CD4-positive, alpha-beta T cell (primary cell): ENCODE data around the gene TMEM8B. TPM values are rescaled to one million over a fixed set of nuclear protein-coding genes. Genes with fewer than 3 reads are reported as not detected.

Experiments used
- ATAC-seq: fragments of 200-7000 bp; cut with Tn5 transposase; one replicate; pipeline ENCODE4 v1.10.0; 2022; ENCODE audit warnings: mild to moderate bottlenecking; ENCODE audit not compliant: poor library complexity
- CTCF ChIA-PET: fragments of 350-600 bp; sonication (Branson Sonifier 250); formaldehyde crosslinking; loops from one replicate; lab custom pipeline; 2021; ENCODE audit warnings: antibody characterized with exemption, inconsistent platforms; lab: Charles Lee
- POLR2A ChIA-PET: fragments of 350-600 bp; sonication (Branson Sonifier 250); formaldehyde crosslinking; loops from one replicate; lab custom pipeline; 2021; ENCODE audit warnings: antibody characterized with exemption, inconsistent platforms; lab: Charles Lee
- DNase-seq, 14 experiments: peaks; one replicate each; pipeline ENCODE4 v3.0.0-alpha.2; 2013 to 2020; ENCODE audit warnings: mixed read lengths in 2 of 14
- H3K27ac ChIP-seq, 2 donors: one replicate each; pipeline versions ENCODE4 v1.5.1 to v1.7.0; 2013; ENCODE audit warnings: low read length in 2 of 2, low read depth in 1 of 2, mild to moderate bottlenecking in 1 of 2
- H3K27me3 ChIP-seq, 2 experiments: 1 replicate in 1 of 2; 2 replicates in 1 of 2; pipeline versions ENCODE4 v1.6.1 to v1.7.0; 2013; ENCODE audit warnings: low read length in 2 of 2, control low read depth in 1 of 2, mild to moderate bottlenecking in 1 of 2, moderate library complexity in 1 of 2; ENCODE audit not compliant: insufficient read depth in 2 of 2, control insufficient read depth in 1 of 2
- H3K36me3 ChIP-seq: one replicate; pipeline ENCODE4 v1.6.1; 2013; ENCODE audit warnings: low read length, control low read depth; ENCODE audit not compliant: insufficient read depth
- H3K4me1 ChIP-seq: one replicate; pipeline ENCODE4 v1.6.1; 2013; ENCODE audit warnings: low read length, control low read depth; ENCODE audit not compliant: insufficient read depth
- H3K4me3 ChIP-seq: one replicate; pipeline ENCODE4 v1.5.1; 2013; ENCODE audit warnings: mild to moderate bottlenecking, low read length, moderate library complexity
- H3K9me3 ChIP-seq, 2 experiments: 1 replicate in 1 of 2; 2 replicates in 1 of 2; pipeline versions ENCODE4 v1.6.1 to v1.7.0; 2013; ENCODE audit warnings: low read length in 2 of 2, mild to moderate bottlenecking in 2 of 2, control low read depth in 1 of 2, moderate library complexity in 1 of 2; ENCODE audit not compliant: control insufficient read depth in 1 of 2, insufficient read depth in 1 of 2
- H3K27ac Mint-ChIP-seq: one replicate; pipeline ENCODE4 v1.8.0; 2020; ENCODE audit warnings: mixed read lengths
- H3K27me3 Mint-ChIP-seq: one replicate; pipeline ENCODE4 v1.8.0; 2021; ENCODE audit warnings: mixed read lengths
- H3K36me3 Mint-ChIP-seq: one replicate; pipeline ENCODE4 v1.8.0; 2021; ENCODE audit warnings: low read depth, mixed read lengths
- H3K4me1 Mint-ChIP-seq: one replicate; pipeline ENCODE4 v1.8.0; 2021; ENCODE audit warnings: low read depth, mixed read lengths
- H3K4me3 Mint-ChIP-seq: one replicate; pipeline ENCODE4 v1.8.0; 2020; ENCODE audit warnings: mild to moderate bottlenecking, mixed read lengths
- H3K9me3 Mint-ChIP-seq: one replicate; pipeline ENCODE4 v1.8.0; 2020; ENCODE audit warnings: mixed read lengths
- CTCF ChIP-seq: fragments of 200-600 bp; IDR thresholded peaks from one replicate; pipeline ENCODE4 v1.8.0; 2022; ENCODE audit warnings: antibody characterized with exemption, mild to moderate bottlenecking
- intact Hi-C, 2 experiments: fragments of 100-400 bp; cut with DNase I in 1 of 2; cut with micrococcal nuclease in 1 of 2; formaldehyde crosslinking; loops; one replicate each; pipeline versions ENCODE4 v1.15.1 to v1.9.0; 2023 to 2025; cut with DNase I, micrococcal nuclease
- total RNA-seq, 174 experiments: library from RNA in 2 of 174; stranded (reverse) in 2 of 174; gene quantifications; one replicate each; pipeline ENCODE4 v1.2.3 and lab custom pipeline; 2021 to 2026

TMEM8B gene
- total RNA-seq, 2 experiments from 2014 or later = 8.9 to 9.6 TPM

- Histone ChIP-seq H3K4me1 (peaks cover 42% of the 10 kb centered on the region), H3K27me3 (no peaks in the 10 kb centered on the region), H3K27ac (peak overlapping the region; percentile 69 to 77), H3K36me3 (peaks cover 21% of the 10 kb centered on the region), H3K4me3 (peak overlapping the region; percentile 62), H3K9me3 (no peaks in the 10 kb centered on the region)
- intact Hi-C loops = loop anchor here (1.0 to 10.0 kb wide), 8 partner anchors 18 to 819 kb away; partner anchors contain the start of genes ATOSB (in 1 of the 2), CREB3 (in 1 of the 2), GBA2 (in 1 of the 2) and RGP1 (in 1 of the 2)
- Mint-ChIP-seq H3K27me3 (no peaks in the 10 kb centered on the region), H3K9me3 (no peaks in the 10 kb centered on the region), H3K4me3 (peak overlapping the region; percentile 91), H3K27ac (peak overlapping the region; percentile 91), H3K36me3 (peaks cover 43% of the 10 kb centered on the region), H3K4me1 (peaks cover 43% of the 10 kb centered on the region)
- CTCF ChIA-PET = interaction anchor here (0.9 to 2.4 kb wide), 11 partner anchors 15 to 208 kb away, joined by 3 to 10 read pairs (median 4); partner anchors contain the start of genes CCDC107, CREB3, RMRP and TLN1
- no peak for DNase-seq
- TF ChIP-seq CTCF = no peak
- POLR2A ChIA-PET = interaction anchor here (0.9 to 3.4 kb wide), 12 partner anchors 14 to 208 kb away, joined by 3 to 14 read pairs (median 4); partner anchors contain the start of genes CCDC107, CREB3, FAM221B and GBA2
- ATAC-seq = no peak
Measured at GRCh38 chr9:35811381-35812024, 17.5 kb upstream of the TMEM8B start.

- H3K27me3 Mint-ChIP-seq = no peaks in the 10 kb centered on the region
- no peak for TF ChIP-seq CTCF
- peaks cover 42% of the 10 kb centered on the region for H3K4me1 ChIP-seq
- H3K27ac ChIP-seq = peak within 1 kb of the TSS; percentile 69 to 77
- peak within 1 kb of the TSS; percentile 62 for H3K4me3 ChIP-seq
- no peaks in the 10 kb centered on the region for H3K27me3 ChIP-seq
- no peaks in the 10 kb centered on the region for H3K9me3 ChIP-seq
- H3K4me1 Mint-ChIP-seq = peaks cover 43% of the 10 kb centered on the region
- ChIA-PET POLR2A (interaction anchor here (0.9 to 3.4 kb wide), 15 partner anchors 8 to 209 kb away, joined by 3 to 14 read pairs (median 4); partner anchors contain the start of genes CCDC107, CREB3, FAM221B and GBA2), CTCF (interaction anchor here (0.9 to 2.4 kb wide), 10 partner anchors 14 to 208 kb away, joined by 3 to 10 read pairs (median 4); partner anchors contain the start of genes CCDC107, CREB3, RMRP and TLN1)
- peak; percentile 63 for ATAC-seq
- peak; percentile 89 to 99 (median 93) for DNase-seq
- H3K9me3 Mint-ChIP-seq = no peaks in the 10 kb centered on the region
- intact Hi-C loops = loop anchor here (1.0 to 10.0 kb wide), 8 partner anchors 17 to 820 kb away; partner anchors contain the start of genes ATOSB (in 1 of the 2), CREB3 (in 1 of the 2), GBA2 (in 1 of the 2) and RGP1 (in 1 of the 2)
- peak within 1 kb of the TSS; percentile 91 for H3K27ac Mint-ChIP-seq
- H3K4me3 Mint-ChIP-seq = peak within 1 kb of the TSS; percentile 91
- peaks cover 20% of the 10 kb centered on the region for H3K36me3 ChIP-seq
- H3K36me3 Mint-ChIP-seq = peaks cover 37% of the 10 kb centered on the region
Measured at GRCh38 chr9:35812025-35812602, 16.9 kb upstream of the TMEM8B start, which contains the start of gene SPAG8. TSS of gene SPAG8 (minus strand) at chr9:35812262. CDS start at chr9:35812147, 115 bp downstream.

GRCh38 chr9:35813434-35814105, 15.5 kb upstream of the TMEM8B start:
- H3K4me3 Mint-ChIP-seq = peak overlapping the region; percentile 91
- no peaks in the 10 kb centered on the region for H3K27me3 Mint-ChIP-seq
- TF ChIP-seq CTCF = no peak
- peaks cover 43% of the 10 kb centered on the region for H3K4me1 Mint-ChIP-seq
- H3K36me3 Mint-ChIP-seq = peaks cover 24% of the 10 kb centered on the region
- no peaks in the 10 kb centered on the region for H3K9me3 Mint-ChIP-seq
- Histone ChIP-seq H3K27ac (no peak overlapping the region), H3K27me3 (no peaks in the 10 kb centered on the region), H3K9me3 (no peaks in the 10 kb centered on the region), H3K4me3 (no peak overlapping the region), H3K36me3 (peaks cover 11% of the 10 kb centered on the region), H3K4me1 (peaks cover 42% of the 10 kb centered on the region)
- intact Hi-C loops = loop anchor here (2.0 to 10.0 kb wide), 9 partner anchors 66 to 821 kb away; partner anchors contain the start of genes CREB3 (in 2 of the 2), TLN1 (in 2 of the 2), ATOSB (in 1 of the 2) and GBA2 (in 1 of the 2)
- POLR2A ChIA-PET = interaction anchor here (1.2 to 2.2 kb wide), 3 partner anchors 8 to 13 kb away, joined by 4 to 10 read pairs (median 5); no protein-coding TSS in a partner anchor
- peak overlapping the region; percentile 91 for H3K27ac Mint-ChIP-seq
- ATAC-seq = no peak
- CTCF ChIA-PET = interaction anchor here (1.8 to 2.4 kb wide), 2 partner anchors 12 to 23 kb away, joined by 7 to 10 read pairs; no protein-coding TSS in a partner anchor
- peak in 1 of 14 experiments; percentile 27 for DNase-seq
